DOHH2 (cell line): ENCODE results near the gene CORO6.

Source experiments
- H3F3A ChIP-seq: fragments of 200-600 bp; sonication (generic), shearing (Covaris generic); 2 replicates; pipeline ENCODE4 v1.6.0; 2016; ENCODE audit warnings: antibody characterized with exemption, mild to moderate bottlenecking; ENCODE audit not compliant: control insufficient read depth, insufficient read depth
- H3K27ac ChIP-seq: fragments of 200-600 bp; sonication (generic); 2 replicates; pipeline ENCODE4 v1.5.1; 2014; ENCODE audit warnings: low read depth, mild to moderate bottlenecking, low read length, moderate library complexity
- H3K27me3 ChIP-seq: fragments of 200-600 bp; sonication (generic); 2 replicates; pipeline ENCODE4 v1.6.1; 2014; ENCODE audit warnings: mild to moderate bottlenecking, low read length, mixed read lengths; ENCODE audit not compliant: control insufficient read depth
- H3K36me3 ChIP-seq: fragments of 200-600 bp; sonication (generic); 2 replicates; pipeline ENCODE4 v1.6.1; 2014; ENCODE audit warnings: mild to moderate bottlenecking, low read length, moderate library complexity, mixed read lengths; ENCODE audit not compliant: control insufficient read depth
- H3K4me1 ChIP-seq: fragments of 200-600 bp; sonication (generic); 2 replicates; pipeline ENCODE4 v1.6.1; 2014; ENCODE audit warnings: mild to moderate bottlenecking, low read length, mixed read lengths; ENCODE audit not compliant: control insufficient read depth
- H3K4me2 ChIP-seq: fragments of 200-600 bp; sonication (generic); 2 replicates; pipeline ENCODE4 v1.6.0; 2014; ENCODE audit warnings: mild to moderate bottlenecking, low read length, moderate library complexity
- H3K4me3 ChIP-seq: fragments of 200-600 bp; sonication (generic); 2 replicates; pipeline ENCODE4 v1.5.1; 2014; ENCODE audit warnings: mild to moderate bottlenecking, low read length, mixed read lengths
- H3K79me2 ChIP-seq: fragments of 200-600 bp; sonication (generic); 2 replicates; pipeline ENCODE4 v1.6.1; 2014; ENCODE audit warnings: mild to moderate bottlenecking, low read length, mixed read lengths; ENCODE audit not compliant: control insufficient read depth
- H3K9me2 ChIP-seq: fragments of 200-600 bp; sonication (generic); replicated peaks from 2 replicates; pipeline ENCODE4 v1.6.1; 2014; ENCODE audit warnings: mild to moderate bottlenecking, low read length, mixed read lengths; ENCODE audit not compliant: control insufficient read depth
- H3K9me3 ChIP-seq: fragments of 200-600 bp; sonication (generic); 2 replicates; pipeline ENCODE4 v1.6.1; 2014; ENCODE audit warnings: antibody characterized with exemption, low read length, mixed read lengths; ENCODE audit not compliant: control insufficient read depth, insufficient read depth
- H4K20me1 ChIP-seq: fragments of 200-600 bp; sonication (generic); 2 replicates; pipeline ENCODE4 v1.6.0; 2014; ENCODE audit warnings: low read depth, mild to moderate bottlenecking, antibody characterized with exemption, low read length, moderate library complexity; ENCODE audit not compliant: control insufficient read depth, insufficient read depth
- CTCF ChIP-seq: fragments of 200-600 bp; sonication (generic); IDR thresholded peaks from one replicate; pipeline ENCODE4 v1.5.1; 2014; ENCODE audit warnings: antibody characterized with exemption, mild to moderate bottlenecking, low read depth, low read length; ENCODE audit not compliant: poor library complexity, severe bottlenecking
- EZH2phosphoT487 ChIP-seq: fragments of 200-600 bp; sonication (generic); IDR thresholded peaks from 2 replicates; pipeline ENCODE4 v1.6.1; 2017; ENCODE audit warnings: borderline replicate concordance, mild to moderate bottlenecking, antibody characterized with exemption, low read length, moderate library complexity, mixed read lengths

CORO6 gene

DNA sequence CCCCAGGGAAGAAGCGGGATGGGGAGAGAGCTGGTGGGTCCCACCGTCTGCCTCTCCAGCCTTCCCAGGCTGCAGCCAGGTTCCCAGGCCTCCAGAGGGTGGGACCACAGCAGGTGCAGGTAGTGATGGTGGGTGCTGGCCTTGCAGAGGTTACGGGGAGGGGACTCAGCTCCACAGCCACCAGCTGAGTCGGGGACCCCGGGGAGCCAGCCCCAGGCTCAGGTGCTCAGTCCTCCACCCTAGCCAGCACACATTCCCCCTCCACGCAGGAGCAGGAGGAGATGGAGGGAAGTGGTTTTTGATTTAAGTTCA, 49.2 kb downstream of the CORO6 start:
- no peak overlapping the region for H3K27ac ChIP-seq

GRCh38 chr17:29572691-29573557, 49.8 kb downstream of the CORO6 start:
- Histone ChIP-seq H3K27me3 (no peaks in the 10 kb centered on the region), H3F3A (peaks cover 6% of the 10 kb centered on the region), H3K4me3 (no peak overlapping the region), H3K27ac (no peak overlapping the region), H4K20me1 (no peaks in the 10 kb centered on the region), H3K9me3 (no peaks in the 10 kb centered on the region), H3K4me1 (peaks cover 22% of the 10 kb centered on the region), H3K36me3 (peaks cover 64% of the 10 kb centered on the region), H3K9me2 (no peaks in the 10 kb centered on the region), H3K4me2 (peak overlapping the region; percentile 41), H3K79me2 (peaks cover 4% of the 10 kb centered on the region; the same call in 1 of the 2 replicates)
- TF ChIP-seq EZH2phosphoT487 (no peak), CTCF (peak; percentile 55)

More for the DNA sequence above, 49.2 kb downstream of the CORO6 start:
- no peaks in the 10 kb centered on the region for H3K27me3 ChIP-seq
- TF ChIP-seq CTCF (no peak), EZH2phosphoT487 (no peak)
- no peak overlapping the region for H3K4me2 ChIP-seq
- H3K9me2 ChIP-seq, result no peaks in the 10 kb centered on the region
- H3K4me1 ChIP-seq, result peaks cover 22% of the 10 kb centered on the region
- H3K79me2 ChIP-seq, result peaks cover 4% of the 10 kb centered on the region; the same call in 1 of the 2 replicates
- peaks cover 70% of the 10 kb centered on the region for H3K36me3 ChIP-seq
- no peaks in the 10 kb centered on the region for H3K9me3 ChIP-seq
- H3K4me3 ChIP-seq, result no peak overlapping the region
- peaks cover 3% of the 10 kb centered on the region for H3F3A ChIP-seq
- H4K20me1 ChIP-seq, result no peaks in the 10 kb centered on the region

DNA sequence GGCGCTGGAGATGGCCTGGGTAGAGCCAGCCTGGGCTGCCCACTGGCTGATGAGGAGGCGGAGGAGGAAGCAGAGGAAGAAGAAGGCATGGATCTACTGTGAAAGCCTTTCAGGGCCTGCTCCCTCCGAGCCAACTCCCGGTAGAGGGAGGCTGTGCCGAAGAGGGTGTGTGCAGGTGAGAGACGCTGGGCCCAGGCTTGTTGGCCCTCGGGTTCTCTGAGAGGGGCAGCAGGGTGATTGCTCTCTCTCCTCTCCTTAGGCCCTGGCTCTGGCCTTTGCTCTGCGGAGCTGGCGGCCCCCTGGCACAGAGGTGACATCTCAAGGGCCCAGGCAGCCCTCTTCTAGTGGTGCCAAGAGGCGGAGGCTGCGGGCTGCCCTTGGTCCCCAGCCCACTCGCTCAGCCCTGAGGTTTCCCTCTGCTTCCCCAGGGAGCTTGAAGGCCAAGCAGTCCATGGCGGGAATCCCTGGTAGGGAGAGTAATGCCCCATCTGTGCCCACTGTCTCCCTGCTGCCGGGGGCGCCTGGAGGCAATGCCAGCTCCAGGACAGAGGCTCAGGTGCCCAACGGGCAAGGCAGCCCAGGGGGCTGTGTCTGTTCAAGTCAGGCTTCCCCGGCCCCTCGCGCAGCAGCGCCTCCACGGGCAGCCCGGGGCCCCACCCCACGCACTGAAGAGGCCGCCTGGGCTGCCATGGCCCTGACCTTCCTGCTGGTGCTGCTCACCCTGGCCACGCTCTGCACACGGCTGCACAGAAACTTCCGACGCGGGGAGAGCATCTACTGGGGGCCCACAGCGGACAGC, 50.6 kb downstream of the CORO6 start:
- no peaks in the 10 kb centered on the region for H3K9me2 ChIP-seq
- H3K27me3 ChIP-seq, result no peaks in the 10 kb centered on the region
- TF ChIP-seq CTCF (no peak), EZH2phosphoT487 (no peak)
- H3K4me1 ChIP-seq, result peaks cover 22% of the 10 kb centered on the region
- H4K20me1 ChIP-seq, result no peaks in the 10 kb centered on the region
- H3F3A ChIP-seq, result peaks cover 8% of the 10 kb centered on the region
- H3K9me3 ChIP-seq, result no peaks in the 10 kb centered on the region
- no peak overlapping the region; the same call in 1 of the 2 replicates for H3K4me2 ChIP-seq
- H3K27ac ChIP-seq, result no peak overlapping the region
- H3K4me3 ChIP-seq, result no peak overlapping the region
- H3K36me3 ChIP-seq, result peaks cover 56% of the 10 kb centered on the region
- peaks cover 8% of the 10 kb centered on the region for H3K79me2 ChIP-seq
